SIG-M5 treated with dmso at 0.1 percent for 504 hours (cell line): ENCODE measurements around the gene HEMGN.
"Not testable (repeated sequence)": the region's sequence is repeated elsewhere in the genome, so short reads cannot be mapped to it uniquely, and the experiment has no call there.

Experiments used
- DNase-seq: peaks from one replicate; lab custom pipeline; 2025; ENCODE audit not compliant: unreplicated experiment; lab: John Stamatoyannopoulos, UW

Gene HEMGN

DNA sequence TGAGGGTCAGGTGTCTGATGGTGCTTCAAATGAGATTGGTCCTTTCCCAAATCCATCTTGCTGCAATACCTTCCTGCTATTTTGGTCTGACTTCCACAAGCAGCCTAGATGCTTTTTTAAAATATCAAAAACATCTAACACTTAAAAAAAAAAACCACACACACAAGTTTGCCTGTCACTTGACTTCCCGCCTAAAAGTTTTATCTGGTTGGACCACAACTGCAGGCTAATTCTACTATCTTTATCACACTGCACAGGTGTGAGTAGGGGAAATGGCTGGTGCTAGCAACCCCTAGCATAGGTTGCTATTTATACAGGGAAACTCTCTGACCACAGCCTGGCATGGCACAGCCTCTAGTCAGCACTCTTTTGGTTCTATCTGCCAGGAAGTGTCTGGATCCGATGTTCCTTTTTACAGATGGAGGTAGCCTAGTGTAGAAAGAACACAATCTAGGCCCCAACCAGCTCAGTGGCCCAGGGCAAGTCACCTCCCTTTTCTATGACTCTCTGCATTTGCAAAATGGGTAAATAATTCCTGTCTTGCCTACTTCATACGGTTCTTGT, at the start of gene HEMGN:
Gene HEMGN, minus strand, starts transcription at position 92 of the 564 bp plus-strand sequence. Its CDS starts 36 bp downstream, at position 56.
- DNase-seq = no peak

GRCh38 chr9:97987487-97987886, 49.5 kb upstream of the HEMGN start:
- no peak for DNase-seq

DNA sequence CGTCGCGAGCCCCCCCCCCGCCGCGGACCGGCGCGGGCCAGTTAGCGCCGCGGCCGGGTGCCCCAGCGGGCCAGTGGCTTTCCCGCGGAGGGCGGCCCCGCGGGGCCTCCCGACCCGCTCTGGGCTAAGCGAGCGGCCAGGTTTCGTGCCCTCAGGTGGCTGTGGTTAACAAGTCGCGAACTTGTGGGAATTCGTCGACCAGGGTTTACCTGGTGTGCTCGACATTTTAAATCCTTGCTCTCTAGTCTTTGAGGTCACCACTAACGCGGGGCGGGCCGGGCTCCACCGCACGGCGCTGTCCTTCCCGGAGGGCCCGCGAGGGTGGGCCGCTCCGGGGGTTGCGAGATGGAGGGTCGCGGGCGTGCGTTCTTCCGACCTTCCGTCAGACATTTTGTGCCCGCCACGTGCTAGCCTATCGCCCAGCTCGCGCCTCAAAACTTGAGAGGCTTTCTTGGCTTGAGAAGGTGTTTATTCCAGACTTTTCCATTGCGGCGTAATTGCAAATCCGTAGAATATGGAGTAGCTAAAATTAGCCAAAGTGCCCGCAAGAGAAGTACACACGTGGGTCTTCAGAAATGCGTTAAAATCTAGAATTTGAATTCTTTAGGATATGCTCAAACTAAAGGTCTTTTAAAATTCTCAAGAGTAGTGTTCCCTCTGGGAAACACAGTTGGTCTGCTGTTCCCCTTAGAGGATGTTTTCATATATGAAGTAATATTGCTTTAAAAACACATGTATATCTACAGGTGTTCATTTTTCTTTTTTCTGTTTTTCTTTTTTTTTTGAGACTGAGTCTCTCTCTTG, 47.3 kb upstream of the HEMGN start:
- no peak for DNase-seq

GRCh38 chr9:97984188-97985057, 46.5 kb upstream of the HEMGN start:
- DNase-seq = peak; percentile 51

DNA sequence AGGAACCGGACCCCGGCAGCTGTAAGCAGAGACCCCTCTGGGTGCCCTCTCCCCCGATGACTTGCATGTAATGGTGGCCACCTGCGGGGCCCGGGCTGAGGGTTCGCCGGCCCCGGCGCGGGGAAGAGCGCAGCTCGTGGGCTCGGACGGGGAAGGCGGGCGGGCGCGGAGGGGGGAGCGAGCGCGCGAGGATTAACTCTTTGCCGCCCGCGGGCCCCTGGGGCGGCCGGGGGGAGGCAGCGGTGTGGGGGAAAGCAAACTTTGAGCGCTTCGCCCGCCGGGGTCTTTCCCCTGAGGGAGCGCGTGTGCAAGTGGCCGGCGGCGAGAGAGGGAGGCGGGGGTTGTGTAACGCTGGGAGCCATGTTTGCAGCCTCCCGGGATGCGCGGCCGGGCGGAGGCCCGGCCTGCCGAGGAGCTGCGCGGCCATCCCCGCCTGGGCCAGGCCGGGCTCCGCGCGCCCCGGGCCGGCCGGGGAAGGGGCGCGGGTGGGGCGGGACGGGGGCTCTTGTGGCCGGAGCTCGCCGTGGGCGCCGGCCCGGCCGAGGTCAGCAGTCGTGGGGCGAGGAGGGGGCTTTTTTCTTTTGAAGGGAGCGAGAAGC, 45.7 kb upstream of the HEMGN start:
- no peak for DNase-seq

GRCh38 chr9:97982683-97983588, 45.0 kb upstream of the HEMGN start, which contains the start of gene ANP32B:
Gene ANP32B, plus strand, starts transcription at chr9:97983341. Its CDS starts 215 bp downstream, at chr9:97983556.
- DNase-seq = peak; percentile 90

GRCh38 chr9:97981846-97982682, 44.1 kb upstream of the HEMGN start:
- peak; percentile 20 for DNase-seq

- no peak for DNase-seq
Observed at GRCh38 chr9:97980918-97981845, 43.2 kb upstream of the HEMGN start.

DNA sequence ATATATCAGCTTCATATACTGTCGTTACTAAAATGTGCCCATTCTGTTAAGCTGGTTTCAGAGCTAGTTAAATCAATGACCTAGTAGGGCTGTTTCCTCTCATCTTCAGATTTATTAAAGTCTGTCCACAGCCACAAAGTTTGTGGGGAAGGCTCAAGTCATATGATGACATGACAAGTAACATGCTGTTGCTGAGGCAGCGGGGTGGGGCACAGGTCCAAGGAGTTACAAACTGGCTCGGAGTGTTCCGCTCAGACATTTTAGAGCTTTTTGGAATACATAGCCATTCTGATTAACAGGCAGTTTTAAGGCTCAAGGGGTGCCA, 42.5 kb upstream of the HEMGN start:
- no peak for DNase-seq

- DNase-seq = no peak
Observed at GRCh38 chr9:97979788-97980478, 42.0 kb upstream of the HEMGN start.

- DNase-seq = no peak
Observed at GRCh38 chr9:97978371-97979130, 40.6 kb upstream of the HEMGN start.

- DNase-seq = not testable (repeated sequence)
Observed at GRCh38 chr9:97976633-97977032, 38.7 kb upstream of the HEMGN start.

DNA sequence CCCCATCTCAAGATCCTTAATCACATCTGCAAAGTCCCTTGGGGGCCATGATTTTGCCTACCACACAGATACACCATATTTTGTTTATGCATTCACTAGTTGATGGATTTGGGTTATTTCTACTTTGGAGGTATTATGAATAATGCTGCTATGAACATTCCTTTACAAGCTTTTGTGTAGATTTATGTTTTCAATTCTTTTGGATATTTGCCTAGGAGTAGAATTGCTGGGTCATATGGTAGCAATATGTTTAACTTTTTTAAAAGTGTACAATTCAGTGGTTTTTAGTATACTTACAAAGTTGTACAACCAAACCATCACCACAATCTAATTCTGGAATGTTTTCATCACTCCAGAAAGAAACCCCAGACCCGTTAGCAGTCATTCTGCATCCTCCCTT, 37.4 kb upstream of the HEMGN start:
- DNase-seq = no peak

DNA sequence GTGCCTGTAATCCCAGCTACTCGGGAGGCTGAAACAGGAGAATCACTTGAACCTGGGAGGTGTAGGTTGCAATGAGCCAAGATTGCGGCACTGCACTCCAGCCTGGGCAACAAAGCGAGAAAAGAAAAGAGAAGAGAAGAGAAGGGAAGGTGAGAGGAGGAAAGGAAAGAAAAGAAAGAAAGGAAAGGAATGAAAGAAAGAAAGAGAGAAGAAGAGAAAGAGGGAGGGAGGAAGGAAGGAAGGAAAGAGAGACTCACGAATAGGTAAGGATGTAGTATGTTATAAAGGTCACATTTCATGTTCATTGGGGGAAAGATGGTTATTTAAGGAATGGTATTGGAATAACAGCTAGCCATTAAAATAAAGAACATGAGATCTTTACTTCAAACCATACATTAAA, 34.8 kb upstream of the HEMGN start:
- DNase-seq = no peak

- no peak for DNase-seq
Observed at GRCh38 chr9:97970165-97970564, 32.2 kb upstream of the HEMGN start.

GRCh38 chr9:97969014-97969413, 31.0 kb upstream of the HEMGN start:
- DNase-seq = no peak

DNA sequence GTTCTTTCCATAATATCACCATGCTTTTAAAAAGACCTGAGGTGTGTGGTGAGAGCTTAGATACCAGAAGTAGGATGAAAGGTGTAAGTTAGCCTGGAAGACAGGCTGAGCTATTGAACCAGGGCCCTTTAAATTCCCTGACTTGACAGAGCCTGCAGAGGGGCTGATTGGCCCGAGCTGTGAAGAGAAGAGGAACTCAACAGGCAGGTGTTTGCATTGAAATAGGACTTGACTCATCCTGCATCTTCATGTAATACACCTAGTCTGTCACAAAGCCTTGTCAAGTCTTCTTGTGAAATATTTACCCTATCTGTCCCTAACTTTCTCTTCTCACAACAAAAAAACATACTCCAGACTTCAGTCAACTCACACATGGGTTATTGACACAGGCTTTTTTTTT, 28.5 kb upstream of the HEMGN start:
- DNase-seq = no peak
